MCF 10A (cell line): ENCODE results near the gene CALHM1. TPM values are rescaled to one million over a fixed set of nuclear protein-coding genes. Genes with fewer than 3 reads are reported as not detected.

ENCODE experiments used
- BruUV-seq: library from RNA; stranded (reverse); fragments of 400-500 nt; replicated peaks from 2 replicates; lab custom pipeline; 2021; lab: Mats Ljungman, UMichigan
- CTCF ChIA-PET: fragments of 300-600 bp; sonication (Branson Sonifier 250); formaldehyde crosslinking; extraction: SDS; loops from one replicate; lab custom pipeline; 2021; ENCODE audit warnings: antibody characterized with exemption, inconsistent platforms; lab: Yijun Ruan, JAX
- POLR2A ChIA-PET: fragments of 300-600, 350-650 bp; sonication (Branson Sonifier 250); formaldehyde crosslinking; extraction: SDS; loops from one replicate; lab custom pipeline; 2020; ENCODE audit warnings: antibody characterized with exemption, inconsistent platforms; lab: Yijun Ruan, JAX
- DNase-seq: peaks from one replicate; pipeline ENCODE4 v3.0.0-alpha.2; 2018; ENCODE audit not compliant: unreplicated experiment
- H3K27ac Mint-ChIP-seq: one replicate; pipeline ENCODE4 v1.8.0; 2022; ENCODE audit warnings: mild to moderate bottlenecking, low read depth, mixed read lengths; ENCODE audit not compliant: unreplicated experiment
- H3K27me3 Mint-ChIP-seq: one replicate; pipeline ENCODE4 v1.8.0; 2022; ENCODE audit warnings: mixed read lengths; ENCODE audit not compliant: insufficient read depth, unreplicated experiment
- H3K36me3 Mint-ChIP-seq: one replicate; pipeline ENCODE4 v1.8.0; 2022; ENCODE audit warnings: mild to moderate bottlenecking, moderate library complexity, mixed read lengths; ENCODE audit not compliant: insufficient read depth, unreplicated experiment
- H3K4me1 Mint-ChIP-seq: one replicate; pipeline ENCODE4 v1.8.0; 2022; ENCODE audit warnings: mixed read lengths; ENCODE audit not compliant: insufficient read depth, unreplicated experiment
- H3K4me3 Mint-ChIP-seq: one replicate; pipeline ENCODE4 v1.8.0; 2022; ENCODE audit warnings: mild to moderate bottlenecking, moderate library complexity, mixed read lengths; ENCODE audit not compliant: unreplicated experiment
- H3K9me3 Mint-ChIP-seq: one replicate; pipeline ENCODE4 v1.8.0; 2022; ENCODE audit warnings: mixed read lengths; ENCODE audit not compliant: unreplicated experiment
- CTCF ChIP-seq: fragments of 200-600 bp; IDR thresholded peaks from one replicate; pipeline ENCODE4 v1.8.0; 2022; ENCODE audit warnings: antibody characterized with exemption, mild to moderate bottlenecking; ENCODE audit not compliant: unreplicated experiment
- intact Hi-C: fragments of 100-400 bp; cut with micrococcal nuclease; formaldehyde crosslinking; loops from 2 replicates; pipeline ENCODE4 v1.14.1; 2022
- total RNA-seq: library from RNA; stranded (reverse); gene quantifications from 2 replicates; pipeline ENCODE4 v1.2.3, GENCODE V29; 2022

The CALHM1 gene
- total RNA-seq, 1 experiment from 2014 or later = not detected

- TF ChIP-seq CTCF = no peak
- H3K27ac Mint-ChIP-seq = no peak overlapping the region
- no TSS peak for BruUV-seq
- intact Hi-C loops = no loop called here
- H3K27me3 Mint-ChIP-seq = peaks cover 26% of the 10 kb centered on the region
- H3K9me3 Mint-ChIP-seq = no peaks in the 10 kb centered on the region
- peak overlapping the region; percentile 64 for H3K4me3 Mint-ChIP-seq
- DNase-seq = no peak
- POLR2A ChIA-PET = interaction anchor here (0.7 to 1.5 kb wide), 3 partner anchors 96 to 476 kb away, joined by 3 to 4 read pairs (median 3); partner anchors contain the start of genes ATP5MK and PDCD11
- H3K4me1 Mint-ChIP-seq = peaks cover 25% of the 10 kb centered on the region
- no peaks in the 10 kb centered on the region for H3K36me3 Mint-ChIP-seq
- CTCF ChIA-PET = interaction anchor here (1.1 to 1.7 kb wide), 3 partner anchors 76 to 193 kb away, joined by 3 to 5 read pairs (median 3); no protein-coding TSS in a partner anchor
These were observed 34.1 kb upstream of the CALHM1 start for GRCh38 chr10:103492655-103493261.

DNA sequence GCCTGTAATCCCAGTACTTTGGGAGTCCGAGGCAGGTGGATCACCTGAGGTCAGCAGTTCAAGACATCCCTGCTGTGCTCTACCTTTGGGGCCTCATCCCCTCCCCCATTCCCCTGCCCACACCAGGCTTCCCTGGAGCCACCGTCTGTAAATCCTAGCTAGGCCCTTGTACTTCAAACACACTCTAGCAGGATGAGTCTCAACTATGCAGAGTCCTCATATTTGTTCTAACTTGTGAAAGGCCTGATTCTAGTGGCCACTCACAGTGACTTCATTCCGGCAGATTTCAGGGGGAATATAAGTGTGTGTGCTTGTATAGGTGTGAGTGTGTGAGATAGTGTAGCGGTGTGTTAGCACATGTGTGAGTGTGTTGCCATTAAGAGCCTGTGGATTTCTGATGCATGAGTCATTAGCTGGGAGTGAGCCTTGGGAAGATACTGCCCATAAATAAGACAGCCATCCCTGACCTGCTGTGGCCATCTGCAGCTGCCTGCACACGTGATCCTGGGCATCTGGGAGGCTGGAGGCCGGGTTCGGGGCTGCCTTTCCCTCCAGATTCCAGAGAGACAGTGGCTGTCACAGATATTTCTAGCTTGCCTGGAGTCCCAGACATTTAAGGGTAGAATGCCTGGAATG is 33.1 kb upstream of the CALHM1 start:
- H3K27me3 Mint-ChIP-seq = peaks cover 17% of the 10 kb centered on the region
- CTCF ChIA-PET = interaction anchor here (0.5 to 1.7 kb wide), 5 partner anchors 11 to 95 kb away, joined by 3 to 5 read pairs (median 3); partner anchors contain the start of gene PDCD11

DNA sequence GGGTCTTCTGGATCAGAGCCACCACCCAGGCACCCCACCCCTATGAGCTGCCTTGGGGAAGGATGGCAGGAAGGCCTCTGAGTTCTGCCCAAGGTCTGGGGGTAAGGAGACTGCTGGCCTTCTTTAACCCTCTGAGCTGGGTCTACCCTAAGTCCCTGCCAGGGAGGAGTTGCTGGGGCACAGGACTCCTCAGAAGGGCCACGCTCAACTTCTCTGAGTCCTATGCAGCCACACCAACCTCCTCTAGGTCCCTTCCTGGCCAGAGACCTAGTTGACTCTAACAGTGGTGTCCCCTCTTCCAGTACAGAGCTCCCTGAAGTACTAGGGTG is 32.2 kb upstream of the CALHM1 start:
- ChIA-PET CTCF (interaction anchor here (0.6 to 1.4 kb wide), 6 partner anchors 10 to 683 kb away, joined by 3 to 5 read pairs (median 3); partner anchors contain the start of gene PDCD11), POLR2A (interaction anchor here (0.6 to 1.0 kb wide), 3 partner anchors 10 to 20 kb away, joined by 3 read pairs; no protein-coding TSS in a partner anchor)
- intact Hi-C loops = no loop called here
- DNase-seq = no peak
- Mint-ChIP-seq H3K27ac (no peak overlapping the region), H3K4me3 (no peak overlapping the region), H3K4me1 (peaks cover 25% of the 10 kb centered on the region), H3K9me3 (no peaks in the 10 kb centered on the region), H3K27me3 (peaks cover 11% of the 10 kb centered on the region), H3K36me3 (no peaks in the 10 kb centered on the region)
- TF ChIP-seq CTCF = no peak
- no TSS peak for BruUV-seq

More for the DNA sequence above, 33.1 kb upstream of the CALHM1 start:
- POLR2A ChIA-PET = interaction anchor here (0.7 to 1.0 kb wide), 2 partner anchors 19 to 101 kb away, joined by 3 read pairs; no protein-coding TSS in a partner anchor
- no TSS peak for BruUV-seq
- peak; percentile 80 for DNase-seq
- intact Hi-C loops = no loop called here
- H3K4me1 Mint-ChIP-seq = peaks cover 25% of the 10 kb centered on the region
- H3K27ac Mint-ChIP-seq = peak overlapping the region; percentile 0
- H3K4me3 Mint-ChIP-seq = peak overlapping the region; percentile 5
- H3K36me3 Mint-ChIP-seq = no peaks in the 10 kb centered on the region
- no peaks in the 10 kb centered on the region for H3K9me3 Mint-ChIP-seq
- TF ChIP-seq CTCF = no peak

- H3K9me3 Mint-ChIP-seq = no peaks in the 10 kb centered on the region
- POLR2A ChIA-PET = no interaction called here
- H3K36me3 Mint-ChIP-seq = no peaks in the 10 kb centered on the region
These were observed 28.7 kb upstream of the CALHM1 start for GRCh38 chr10:103487410-103487708.

More at GRCh38 chr10:103487410-103487708, 28.7 kb upstream of the CALHM1 start:
- H3K4me1 Mint-ChIP-seq = peaks cover 17% of the 10 kb centered on the region
- no peak for TF ChIP-seq CTCF
- no peak for DNase-seq
- H3K27me3 Mint-ChIP-seq = no peaks in the 10 kb centered on the region
- intact Hi-C loops = loop anchor here (5.0 to 10.0 kb wide), 2 partner anchors 423 to 570 kb away; partner anchors contain the start of gene CNNM2
- no peak overlapping the region for H3K4me3 Mint-ChIP-seq
- no peak overlapping the region for H3K27ac Mint-ChIP-seq
- CTCF ChIA-PET = interaction anchor here (3.1 kb wide), 1 partner anchor 71 kb away, joined by 48 read pairs; no protein-coding TSS in a partner anchor
- BruUV-seq = no TSS peak
